ENCODE results near the gene SIT1. TPM values are rescaled to one million over a fixed set of nuclear protein-coding genes. Genes with fewer than 3 reads are reported as not detected.

Gene SIT1
- polyA plus RNA-seq, 2 of the 4 experiments (the other 2 are of a cell fraction) = not detected

DNA sequence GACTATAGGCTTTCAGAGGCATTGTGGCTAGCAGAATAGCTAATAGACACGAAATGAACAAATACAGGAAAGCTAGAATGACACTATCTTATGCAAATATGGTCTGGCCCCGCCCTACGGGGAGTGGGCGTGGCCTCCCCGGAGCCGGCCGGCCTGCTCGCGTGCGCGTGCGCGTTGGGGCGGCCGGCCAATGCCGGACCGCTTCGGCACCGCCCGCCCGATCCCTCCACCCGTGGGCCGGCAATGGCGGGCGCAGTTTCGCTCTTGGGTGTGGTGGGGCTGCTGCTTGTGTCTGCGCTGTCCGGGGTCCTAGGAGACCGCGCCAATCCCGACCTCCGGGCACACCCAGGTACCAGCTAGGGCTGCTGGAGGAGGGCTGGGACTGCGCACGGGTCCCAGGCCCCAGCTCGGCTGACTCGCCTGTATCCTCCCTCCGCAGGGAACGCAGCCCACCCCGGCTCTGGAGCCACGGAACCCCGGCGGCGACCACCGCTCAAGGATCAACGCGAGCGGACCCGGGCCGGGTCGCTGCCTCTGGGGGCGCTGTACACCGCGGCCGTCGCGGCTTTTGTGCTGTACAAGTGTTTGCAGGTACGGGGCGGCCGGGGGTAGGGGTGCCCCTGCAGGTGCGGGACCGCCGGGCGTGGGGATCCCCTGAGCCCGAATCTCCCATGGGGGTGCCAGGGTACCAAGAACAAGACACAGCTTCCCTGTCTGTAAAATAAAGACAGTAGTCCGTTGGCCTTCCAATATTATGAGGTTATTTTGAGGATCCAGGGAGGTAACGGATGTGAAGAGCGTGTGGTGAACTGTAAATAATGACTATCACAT, 7.6 kb upstream of the SIT1 start, which contains the start of gene CCDC107 (continued):
- TF ChIP-seq CHD4 (IDR thresholded peaks at IDR 0.05; ENCODE audit: borderline replicate concordance) (no peak), ESRRA (IDR thresholded peaks at IDR 0.05; ENCODE audit: borderline replicate concordance, low read length) (no peak; the same call in 1 of the 2 replicates), BCL3 (IDR thresholded peaks at IDR 0.05) (peak; percentile 40; the same call in 1 of the 3 replicates), EP300 (IDR thresholded peaks at IDR 0.05) (no peak), SREBF2 (IDR thresholded peaks at IDR 0.05) (no peak), RNF2 (IDR thresholded peaks at IDR 0.05; ENCODE audit: borderline replicate concordance, low read depth) (no peak), RAD21 (conservative IDR thresholded peaks at IDR 0.05 in 1 of 2, IDR thresholded peaks at IDR 0.05 in 1 of 2) (peak; percentile 41 to 63; a peak in 4 of 5 replicates), TP53 (CRISPR knock-in tag; IDR thresholded peaks at IDR 0.05) (no peak; the same call in 1 of the 2 replicates), FOXS1 (CRISPR knock-in tag; IDR thresholded peaks at IDR 0.05) (no peak), GATA3 (IDR thresholded peaks at IDR 0.05; ENCODE audit: borderline replicate concordance) (no peak), ZSCAN20 (CRISPR knock-in tag; IDR thresholded peaks at IDR 0.05) (no peak), BHLHE40 (IDR thresholded peaks at IDR 0.05; ENCODE audit: low read depth, low read length) (no peak), FOSB (CRISPR knock-in tag; IDR thresholded peaks at IDR 0.05) (no peak), USF2 (IDR thresholded peaks at IDR 0.05) (no peak), PHF8 (IDR thresholded peaks at IDR 0.05; ENCODE audit: borderline replicate concordance, low read depth) (peak; percentile 58; the same call in 1 of the 2 replicates), NFE2L2 (conservative IDR thresholded peaks at IDR 0.05; ENCODE audit: low read length) (no peak), JUNB (IDR thresholded peaks at IDR 0.05) (no peak), KDM5A (IDR thresholded peaks at IDR 0.05) (no peak; the same call in 1 of the 2 replicates)
- TF ChIP-seq, protein P1, sequence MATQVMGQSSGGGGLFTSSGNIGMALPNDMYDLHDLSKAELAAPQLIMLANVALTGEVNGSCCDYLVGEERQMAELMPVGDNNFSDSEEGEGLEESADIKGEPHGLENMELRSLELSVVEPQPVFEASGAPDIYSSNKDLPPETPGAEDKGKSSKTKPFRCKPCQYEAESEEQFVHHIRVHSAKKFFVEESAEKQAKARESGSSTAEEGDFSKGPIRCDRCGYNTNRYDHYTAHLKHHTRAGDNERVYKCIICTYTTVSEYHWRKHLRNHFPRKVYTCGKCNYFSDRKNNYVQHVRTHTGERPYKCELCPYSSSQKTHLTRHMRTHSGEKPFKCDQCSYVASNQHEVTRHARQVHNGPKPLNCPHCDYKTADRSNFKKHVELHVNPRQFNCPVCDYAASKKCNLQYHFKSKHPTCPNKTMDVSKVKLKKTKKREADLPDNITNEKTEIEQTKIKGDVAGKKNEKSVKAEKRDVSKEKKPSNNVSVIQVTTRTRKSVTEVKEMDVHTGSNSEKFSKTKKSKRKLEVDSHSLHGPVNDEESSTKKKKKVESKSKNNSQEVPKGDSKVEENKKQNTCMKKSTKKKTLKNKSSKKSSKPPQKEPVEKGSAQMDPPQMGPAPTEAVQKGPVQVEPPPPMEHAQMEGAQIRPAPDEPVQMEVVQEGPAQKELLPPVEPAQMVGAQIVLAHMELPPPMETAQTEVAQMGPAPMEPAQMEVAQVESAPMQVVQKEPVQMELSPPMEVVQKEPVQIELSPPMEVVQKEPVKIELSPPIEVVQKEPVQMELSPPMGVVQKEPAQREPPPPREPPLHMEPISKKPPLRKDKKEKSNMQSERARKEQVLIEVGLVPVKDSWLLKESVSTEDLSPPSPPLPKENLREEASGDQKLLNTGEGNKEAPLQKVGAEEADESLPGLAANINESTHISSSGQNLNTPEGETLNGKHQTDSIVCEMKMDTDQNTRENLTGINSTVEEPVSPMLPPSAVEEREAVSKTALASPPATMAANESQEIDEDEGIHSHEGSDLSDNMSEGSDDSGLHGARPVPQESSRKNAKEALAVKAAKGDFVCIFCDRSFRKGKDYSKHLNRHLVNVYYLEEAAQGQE (IDR thresholded peaks at IDR 0.05) = no peak
- TF ChIP-seq, protein P2, sequence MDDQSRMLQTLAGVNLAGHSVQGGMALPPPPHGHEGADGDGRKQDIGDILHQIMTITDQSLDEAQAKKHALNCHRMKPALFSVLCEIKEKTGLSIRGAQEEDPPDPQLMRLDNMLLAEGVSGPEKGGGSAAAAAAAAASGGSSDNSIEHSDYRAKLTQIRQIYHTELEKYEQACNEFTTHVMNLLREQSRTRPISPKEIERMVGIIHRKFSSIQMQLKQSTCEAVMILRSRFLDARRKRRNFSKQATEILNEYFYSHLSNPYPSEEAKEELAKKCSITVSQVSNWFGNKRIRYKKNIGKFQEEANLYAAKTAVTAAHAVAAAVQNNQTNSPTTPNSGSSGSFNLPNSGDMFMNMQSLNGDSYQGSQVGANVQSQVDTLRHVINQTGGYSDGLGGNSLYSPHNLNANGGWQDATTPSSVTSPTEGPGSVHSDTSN (IDR thresholded peaks at IDR 0.05) = no peak
- TF ChIP-seq, protein P3, sequence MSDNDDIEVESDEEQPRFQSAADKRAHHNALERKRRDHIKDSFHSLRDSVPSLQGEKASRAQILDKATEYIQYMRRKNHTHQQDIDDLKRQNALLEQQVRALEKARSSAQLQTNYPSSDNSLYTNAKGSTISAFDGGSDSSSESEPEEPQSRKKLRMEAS (IDR thresholded peaks at IDR 0.05) = no peak
